ENCODE results near the gene S100A8.

S100A8 gene

GRCh38 chr1:153345187-153346076 is 45.4 kb downstream of the S100A8 start:
- FAIRE-seq = no peak

GRCh38 chr1:153344718-153345025 is 46.2 kb downstream of the S100A8 start:
- FAIRE-seq = no peak

- FAIRE-seq = no peak
These were observed 46.8 kb downstream of the S100A8 start for GRCh38 chr1:153343811-153344717.

- FAIRE-seq = no peak
These were observed 47.7 kb downstream of the S100A8 start for GRCh38 chr1:153343040-153343681.

DNA sequence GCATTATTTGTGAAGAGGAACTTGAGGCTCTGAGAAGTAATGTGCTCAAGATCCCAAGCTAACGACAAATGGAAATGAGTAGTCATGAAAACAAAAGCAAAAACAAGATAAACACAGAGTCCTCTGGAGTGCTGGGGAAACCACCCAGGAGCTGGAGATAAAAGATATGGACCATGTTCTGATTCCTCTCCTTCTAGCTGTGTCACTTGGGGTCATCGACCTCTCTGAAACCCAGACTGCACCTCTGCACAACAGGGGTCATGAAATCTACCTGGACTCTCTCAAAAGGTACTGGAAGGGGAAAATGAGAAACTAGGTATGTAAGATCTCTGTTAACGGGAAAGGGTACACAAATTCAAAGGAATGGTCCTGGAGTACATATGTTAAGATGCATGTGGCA is 48.7 kb downstream of the S100A8 start:
- FAIRE-seq = no peak

GRCh38 chr1:153341431-153341934 is 49.4 kb downstream of the S100A8 start:
- no peak for FAIRE-seq

- no peak for FAIRE-seq
These were observed 50.5 kb downstream of the S100A8 start for GRCh38 chr1:153340356-153340755.

Measured in G401.6 (cell line).